H1 (cell line): ENCODE measurements around the gene FNDC11. TPM values are rescaled to one million over a fixed set of nuclear protein-coding genes. Genes with fewer than 3 reads are reported as not detected.

Experiments used
- BRCA1 ChIP-seq: IDR thresholded peaks from 2 replicates; pipeline ENCODE4 v1.6.1; 2012; ENCODE audit warnings: low read depth, low read length, improper control_type of control experiment
- POLR2A ChIP-seq, 2 experiments: IDR thresholded peaks; 1 replicate in 1 of 2; 2 replicates in 1 of 2; pipeline ENCODE4 v1.6.1; 2011; ENCODE audit warnings: low read depth in 2 of 2, low read length in 2 of 2, mild to moderate bottlenecking in 2 of 2; ENCODE audit errors: control extremely low read depth in 1 of 2
- polyA plus RNA-seq, 7 experiments: library from polyadenylated mRNA; depleted of rRNA in 3 of 7; stranded (reverse) in 5 of 7; unstranded in 2 of 7; fragments of >200 nt in 5 of 7; fragments of 200-250 nt in 2 of 7; gene quantifications; 1 replicate in 5 of 7; 2 replicates in 1 of 7; 4 replicates in 1 of 7; pipeline versions ENCODE4 v1.2.1 to v1.2.3, GENCODE V29; 2011 to 2013; ENCODE audit warnings: missing spikeins in 2 of 7, mixed read lengths in 2 of 7
- total RNA-seq: library from RNA; stranded (reverse); fragmentation: NEBNext Ultra II Directional; extraction: Animal tissue kit (Norgen Biotek cat#: 25700); gene quantifications from 2 replicates; pipeline ENCODE4 v1.2.1, GENCODE V29; 2021

Gene FNDC11
- total and polyA plus RNA-seq, 2 of the 8 experiments (the other 6 are each of a cell fraction or from before 2014, with no cell fraction given), result 2.6 to 8.8 TPM

DNA sequence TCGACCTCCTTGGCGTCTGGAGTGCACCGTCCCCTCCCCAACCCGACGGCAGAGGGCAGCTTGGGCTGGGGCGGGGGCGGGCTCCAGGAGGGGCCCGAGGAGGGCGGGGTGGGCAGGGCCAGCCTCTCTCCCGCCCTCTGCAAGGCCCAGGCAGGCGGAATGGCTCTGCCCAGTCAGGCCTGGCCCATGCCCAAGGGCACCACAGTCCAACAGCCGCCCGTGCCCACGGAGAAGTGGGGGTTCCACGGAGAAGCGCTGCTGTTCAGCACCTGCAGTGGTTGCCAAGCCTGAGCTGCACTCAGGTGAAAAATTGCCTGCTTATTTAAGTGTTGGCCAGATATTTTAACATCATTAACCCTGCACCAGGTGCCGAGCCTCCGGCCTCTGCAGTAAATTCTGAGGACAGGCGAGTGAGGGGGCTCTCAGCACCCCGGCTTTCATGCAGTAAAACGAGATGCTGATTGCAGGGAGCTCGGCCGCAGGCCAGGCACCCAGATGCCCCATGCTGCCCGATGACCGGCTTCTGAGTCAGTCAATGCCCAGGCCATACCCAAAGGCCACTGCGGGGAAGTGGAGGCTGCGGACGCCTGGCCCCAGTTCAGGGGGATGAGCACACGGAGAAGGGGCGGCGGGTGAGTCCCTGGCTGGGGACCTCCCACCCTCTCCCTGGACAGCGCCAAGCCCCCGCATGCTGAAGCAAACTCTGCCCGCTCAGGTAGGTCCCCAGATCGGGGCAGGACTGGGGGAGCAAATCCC is 6.1 kb upstream of the FNDC11 start, which contains the start of gene SRMS (continued):
- no peak for TF ChIP-seq BRCA1
- no peak for TF ChIP-seq POLR2A (IDR thresholded peaks at IDR 0.05; ENCODE audit: control extremely low read depth in 1 of 2, low read depth in 2 of 2, low read length in 2 of 2)
